ENCODE results near the gene DELE1.

DNA sequence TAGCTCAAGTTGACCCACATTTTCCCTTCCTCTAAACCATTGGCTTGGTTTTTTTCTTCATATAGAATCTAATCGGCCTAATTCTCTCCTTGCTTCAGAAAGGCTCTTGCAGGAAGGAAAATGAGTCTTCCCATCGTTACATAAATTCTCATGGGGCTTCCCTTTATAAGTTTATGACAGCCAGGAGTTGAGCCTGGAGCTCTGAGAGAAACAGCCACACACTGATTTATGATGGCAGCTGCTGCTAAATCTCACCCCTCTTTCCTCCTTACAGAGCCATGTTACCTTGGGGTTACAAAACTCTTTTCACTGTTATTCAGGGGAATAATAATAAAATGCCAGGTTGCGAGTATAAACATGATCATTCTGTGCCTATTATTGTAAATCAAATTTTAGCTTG lies 40.0 kb downstream of the DELE1 start:
- TF ChIP-seq, protein P1, sequence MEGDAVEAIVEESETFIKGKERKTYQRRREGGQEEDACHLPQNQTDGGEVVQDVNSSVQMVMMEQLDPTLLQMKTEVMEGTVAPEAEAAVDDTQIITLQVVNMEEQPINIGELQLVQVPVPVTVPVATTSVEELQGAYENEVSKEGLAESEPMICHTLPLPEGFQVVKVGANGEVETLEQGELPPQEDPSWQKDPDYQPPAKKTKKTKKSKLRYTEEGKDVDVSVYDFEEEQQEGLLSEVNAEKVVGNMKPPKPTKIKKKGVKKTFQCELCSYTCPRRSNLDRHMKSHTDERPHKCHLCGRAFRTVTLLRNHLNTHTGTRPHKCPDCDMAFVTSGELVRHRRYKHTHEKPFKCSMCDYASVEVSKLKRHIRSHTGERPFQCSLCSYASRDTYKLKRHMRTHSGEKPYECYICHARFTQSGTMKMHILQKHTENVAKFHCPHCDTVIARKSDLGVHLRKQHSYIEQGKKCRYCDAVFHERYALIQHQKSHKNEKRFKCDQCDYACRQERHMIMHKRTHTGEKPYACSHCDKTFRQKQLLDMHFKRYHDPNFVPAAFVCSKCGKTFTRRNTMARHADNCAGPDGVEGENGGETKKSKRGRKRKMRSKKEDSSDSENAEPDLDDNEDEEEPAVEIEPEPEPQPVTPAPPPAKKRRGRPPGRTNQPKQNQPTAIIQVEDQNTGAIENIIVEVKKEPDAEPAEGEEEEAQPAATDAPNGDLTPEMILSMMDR (IDR thresholded peaks at IDR 0.05): no peak
- TF ChIP-seq POLR2AphosphoS5 (IDR thresholded peaks at IDR 0.05) (no peak), EP300 (IDR thresholded peaks at IDR 0.05) (no peak), POLR2A (IDR thresholded peaks at IDR 0.05) (no peak)

Data from suprapubic skin (tissue), 4 donors.